HG03103 (cell line): ENCODE measurements around the gene APOL2.

ENCODE experiments used
- ATAC-seq: cut with Tn5 transposase; IDR thresholded peaks from one replicate; pipeline ENCODE4 v1.9.1; 2021; ENCODE audit warnings: low read depth; ENCODE audit not compliant: unreplicated experiment

Gene APOL2

GRCh38 chr22:36182056-36182455 lies 57.3 kb downstream of the APOL2 start:
- ATAC-seq = no peak

GRCh38 chr22:36180928-36181327 lies 58.4 kb downstream of the APOL2 start:
- ATAC-seq = no peak

- ATAC-seq = no peak
These were observed 59.1 kb downstream of the APOL2 start for GRCh38 chr22:36180038-36180880.

DNA sequence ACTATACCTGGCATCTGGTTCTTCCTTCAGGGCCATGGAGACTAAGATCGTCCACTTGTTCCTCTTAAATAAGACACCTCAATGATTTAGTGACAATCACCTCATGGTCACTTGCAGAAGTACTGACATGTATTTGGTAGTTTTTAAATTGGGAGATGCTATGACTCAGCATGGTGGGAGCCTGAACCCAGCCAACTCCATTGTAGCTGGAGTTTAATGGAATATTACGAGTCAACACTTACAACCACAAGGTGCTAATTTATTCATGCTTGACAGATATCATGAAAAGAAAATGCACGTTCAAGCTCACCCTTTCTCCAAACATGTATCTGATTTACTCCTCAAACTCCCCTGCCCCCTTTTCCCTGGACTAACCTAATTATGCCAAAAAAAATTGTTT lies 62.2 kb downstream of the APOL2 start:
- no peak for ATAC-seq
